MM.1S (cell line): ENCODE data around the gene DCN.

ENCODE experiments used
- DNase-seq: peaks from one replicate; pipeline ENCODE4 v3.0.0-alpha.2; 2015
- H2AFZ ChIP-seq: fragments of 300-600 bp; sonication (generic); 2 replicates; pipeline ENCODE4 v1.6.0; 2016; ENCODE audit warnings: antibody characterized with exemption, low read length
- H3F3A ChIP-seq: fragments of 300-600 bp; sonication (generic); 2 replicates; pipeline ENCODE4 v1.6.1; 2016; ENCODE audit warnings: mild to moderate bottlenecking, antibody characterized with exemption, low read length, moderate library complexity, mixed read lengths; ENCODE audit not compliant: insufficient read depth
- H3K27ac ChIP-seq: fragments of 300-600 bp; sonication (generic); 2 replicates; pipeline ENCODE4 v1.5.1; 2016; ENCODE audit warnings: mild to moderate bottlenecking, low read length
- H3K27me3 ChIP-seq: fragments of 300-600 bp; sonication (generic); replicated peaks from 2 replicates; pipeline ENCODE4 v1.6.0; 2016; ENCODE audit warnings: low read length; ENCODE audit not compliant: insufficient read depth
- H3K36me3 ChIP-seq: fragments of 300-600 bp; sonication (generic); replicated peaks from 2 replicates; pipeline ENCODE4 v1.6.1; 2016; ENCODE audit warnings: mild to moderate bottlenecking, low read length, mixed read lengths; ENCODE audit not compliant: insufficient read depth
- H3K4me1 ChIP-seq: fragments of 300-600 bp; sonication (generic); 2 replicates; pipeline ENCODE4 v1.6.1; 2016; ENCODE audit warnings: low read length, mixed read lengths
- H3K4me2 ChIP-seq: fragments of 300-600 bp; sonication (generic); 2 replicates; pipeline ENCODE4 v1.6.0; 2016; ENCODE audit warnings: low read depth, low read length
- H3K4me3 ChIP-seq: fragments of 300-600 bp; sonication (generic); 2 replicates; pipeline ENCODE4 v1.5.1; 2016; ENCODE audit warnings: low read length, mixed read lengths
- H3K79me2 ChIP-seq: fragments of 300-600 bp; sonication (generic); 2 replicates; pipeline ENCODE4 v1.6.1; 2016; ENCODE audit warnings: mixed run types, low read length, mixed read lengths
- H3K9ac ChIP-seq: fragments of 300-600 bp; sonication (generic); 2 replicates; pipeline ENCODE4 v1.6.1; 2016; ENCODE audit warnings: low read length, mixed read lengths
- H3K9me2 ChIP-seq: fragments of 300-600 bp; sonication (generic); replicated peaks from 2 replicates; pipeline ENCODE4 v1.6.1; 2016; ENCODE audit warnings: mild to moderate bottlenecking, low read length, mixed read lengths; ENCODE audit not compliant: insufficient read depth
- H3K9me3 ChIP-seq: fragments of 300-600 bp; sonication (generic); replicated peaks from 2 replicates; pipeline ENCODE4 v1.6.1; 2016; ENCODE audit warnings: mild to moderate bottlenecking, low read length, mixed read lengths; ENCODE audit not compliant: insufficient read depth
- H4K20me1 ChIP-seq: fragments of 300-600 bp; sonication (generic); 2 replicates; pipeline ENCODE4 v1.6.1; 2016; ENCODE audit warnings: mild to moderate bottlenecking, low read length, moderate library complexity, mixed read lengths; ENCODE audit not compliant: insufficient read depth
- CTCF ChIP-seq: fragments of 300-600 bp; sonication (generic); IDR thresholded peaks from 2 replicates; pipeline ENCODE4 v1.5.1; 2016; ENCODE audit warnings: antibody characterized with exemption, low read length, mixed read lengths
- EZH2 ChIP-seq: fragments of 300-600 bp; sonication (generic); optimal IDR thresholded peaks from 2 replicates; pipeline ENCODE3; 2017; ENCODE audit warnings: low read depth, mild to moderate bottlenecking, antibody characterized with exemption, low read length, mixed read lengths
- EZH2phosphoT487 ChIP-seq: fragments of 300-600 bp; sonication (generic); IDR thresholded peaks from 2 replicates; pipeline ENCODE4 v1.6.1; 2018; ENCODE audit warnings: antibody characterized with exemption, low read length

DCN gene

GRCh38 chr12:91103624-91104023, 79.0 kb downstream of the DCN start:
- Histone ChIP-seq H3K27ac (no peak overlapping the region), H3K4me1 (peaks cover 17% of the 10 kb centered on the region), H3K9me2 (no peaks in the 10 kb centered on the region), H3K4me3 (no peak overlapping the region), H3K9me3 (no peaks in the 10 kb centered on the region), H4K20me1 (no peaks in the 10 kb centered on the region), H3K79me2 (no peaks in the 10 kb centered on the region), H3K36me3 (no peaks in the 10 kb centered on the region), H3F3A (no peaks in the 10 kb centered on the region), H2AFZ (no peak overlapping the region), H3K27me3 (no peaks in the 10 kb centered on the region), H3K4me2 (no peak overlapping the region), H3K9ac (no peak overlapping the region)
- no peak for DNase-seq
- TF ChIP-seq EZH2 (no peak), CTCF (no peak), EZH2phosphoT487 (no peak)

DNA sequence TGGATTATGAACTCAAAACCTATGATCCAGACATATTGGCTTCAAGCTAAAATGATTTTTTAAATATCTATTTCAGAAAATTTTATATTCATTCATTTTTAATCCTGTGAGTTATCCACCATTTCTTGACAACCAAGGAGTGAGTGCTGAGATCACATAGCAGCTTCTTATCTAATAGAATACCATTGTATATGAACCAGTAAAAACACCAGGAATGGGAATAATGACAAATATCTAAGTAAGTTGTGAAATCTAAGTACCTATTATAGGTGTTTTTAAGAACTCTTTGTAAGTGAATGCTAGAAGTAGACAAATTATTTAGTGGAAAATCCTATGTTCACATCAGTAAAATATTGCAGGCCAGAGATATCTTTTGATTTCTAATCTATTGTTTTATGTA, 79.5 kb downstream of the DCN start:
- Histone ChIP-seq H4K20me1 (no peaks in the 10 kb centered on the region), H3K4me2 (no peak overlapping the region), H3K4me3 (no peak overlapping the region), H3K27me3 (no peaks in the 10 kb centered on the region), H3K79me2 (no peaks in the 10 kb centered on the region), H3F3A (no peaks in the 10 kb centered on the region), H3K9me2 (no peaks in the 10 kb centered on the region), H3K4me1 (peaks cover 17% of the 10 kb centered on the region), H2AFZ (no peak overlapping the region), H3K9me3 (no peaks in the 10 kb centered on the region), H3K36me3 (no peaks in the 10 kb centered on the region), H3K9ac (no peak overlapping the region), H3K27ac (no peak overlapping the region)
- no peak for DNase-seq
- TF ChIP-seq EZH2phosphoT487: no peak
- no peak for TF ChIP-seq CTCF
- no peak for TF ChIP-seq EZH2

- Histone ChIP-seq H3K79me2 (no peaks in the 10 kb centered on the region), H3K4me1 (peaks cover 17% of the 10 kb centered on the region), H3K9ac (no peak overlapping the region), H3K27me3 (no peaks in the 10 kb centered on the region), H3F3A (no peaks in the 10 kb centered on the region), H4K20me1 (no peaks in the 10 kb centered on the region), H3K9me2 (no peaks in the 10 kb centered on the region), H3K4me2 (no peak overlapping the region), H3K4me3 (no peak overlapping the region), H3K9me3 (no peaks in the 10 kb centered on the region), H3K27ac (no peak overlapping the region), H3K36me3 (no peaks in the 10 kb centered on the region), H2AFZ (no peak overlapping the region)
- TF ChIP-seq CTCF (no peak), EZH2phosphoT487 (no peak), EZH2 (no peak)
- DNase-seq: no peak
Measured at GRCh38 chr12:91100906-91101305, 81.7 kb downstream of the DCN start.
